ENCODE results near the gene KBTBD4. TPM values are rescaled to one million over a fixed set of nuclear protein-coding genes. Genes with fewer than 3 reads are reported as not detected.

KBTBD4 gene
- total RNA-seq = 10 to 100 TPM; 17.7 to 24.1 (median 20.9) TPM
- total RNA-seq (2013) = 21.8 TPM

GRCh38 chr11:47578524-47579494 lies at the start of gene KBTBD4, which contains the start of gene NDUFS3:
KBTBD4 (minus strand) TSS chr11:47578970; CDS start chr11:47578951, 19 bp downstream.
NDUFS3 (plus strand) TSS chr11:47579074; CDS start chr11:47579092, 18 bp downstream.
- Mint-ChIP-seq H3K9me3 (no peaks in the 10 kb centered on the region), H3K27me3 (ENCODE audit: low read depth in 2 of 2) (no peaks in the 10 kb centered on the region), H3K36me3 (no peaks in the 10 kb centered on the region), H3K27ac (peak within 1 kb of the TSS; percentile 91 to 99), H3K4me1 (peaks cover 38 to 44% of the 10 kb centered on the region in 2 donors), H3K4me3 (peak within 1 kb of the TSS; percentile 97)
- Histone ChIP-seq H3K9me3 (ENCODE audit: control insufficient read depth, insufficient read depth, low read length) (no peaks in the 10 kb centered on the region), H3K4me3 (ENCODE audit: low read length) (peak within 1 kb of the TSS; percentile 69), H3K27me3 (ENCODE audit: control insufficient read depth, insufficient read depth, low read length) (no peaks in the 10 kb centered on the region), H3K4me1 (ENCODE audit: control insufficient read depth, insufficient read depth, low read length) (peaks cover 22% of the 10 kb centered on the region), H3K36me3 (ENCODE audit: control insufficient read depth, insufficient read depth, low read length) (peaks cover 33% of the 10 kb centered on the region), H3K27ac (ENCODE audit: low read length) (peak within 1 kb of the TSS; percentile 67)
- DNase-seq (peak; percentile 88 to 96), ATAC-seq (peak; percentile 95 to 98 (median 97))
- intact Hi-C loops (cut with micrococcal nuclease) = loop anchor here (2.0 kb wide), 1 partner anchor 56 kb away; no protein-coding TSS in a partner anchor
- TF ChIP-seq, protein P1, sequence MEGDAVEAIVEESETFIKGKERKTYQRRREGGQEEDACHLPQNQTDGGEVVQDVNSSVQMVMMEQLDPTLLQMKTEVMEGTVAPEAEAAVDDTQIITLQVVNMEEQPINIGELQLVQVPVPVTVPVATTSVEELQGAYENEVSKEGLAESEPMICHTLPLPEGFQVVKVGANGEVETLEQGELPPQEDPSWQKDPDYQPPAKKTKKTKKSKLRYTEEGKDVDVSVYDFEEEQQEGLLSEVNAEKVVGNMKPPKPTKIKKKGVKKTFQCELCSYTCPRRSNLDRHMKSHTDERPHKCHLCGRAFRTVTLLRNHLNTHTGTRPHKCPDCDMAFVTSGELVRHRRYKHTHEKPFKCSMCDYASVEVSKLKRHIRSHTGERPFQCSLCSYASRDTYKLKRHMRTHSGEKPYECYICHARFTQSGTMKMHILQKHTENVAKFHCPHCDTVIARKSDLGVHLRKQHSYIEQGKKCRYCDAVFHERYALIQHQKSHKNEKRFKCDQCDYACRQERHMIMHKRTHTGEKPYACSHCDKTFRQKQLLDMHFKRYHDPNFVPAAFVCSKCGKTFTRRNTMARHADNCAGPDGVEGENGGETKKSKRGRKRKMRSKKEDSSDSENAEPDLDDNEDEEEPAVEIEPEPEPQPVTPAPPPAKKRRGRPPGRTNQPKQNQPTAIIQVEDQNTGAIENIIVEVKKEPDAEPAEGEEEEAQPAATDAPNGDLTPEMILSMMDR (IDR thresholded peaks at IDR 0.05) = no peak
- under 1% methylated on average over 72 of the region's 72 CpGs for WGBS (ENCODE audit: insufficient coverage)

DNA sequence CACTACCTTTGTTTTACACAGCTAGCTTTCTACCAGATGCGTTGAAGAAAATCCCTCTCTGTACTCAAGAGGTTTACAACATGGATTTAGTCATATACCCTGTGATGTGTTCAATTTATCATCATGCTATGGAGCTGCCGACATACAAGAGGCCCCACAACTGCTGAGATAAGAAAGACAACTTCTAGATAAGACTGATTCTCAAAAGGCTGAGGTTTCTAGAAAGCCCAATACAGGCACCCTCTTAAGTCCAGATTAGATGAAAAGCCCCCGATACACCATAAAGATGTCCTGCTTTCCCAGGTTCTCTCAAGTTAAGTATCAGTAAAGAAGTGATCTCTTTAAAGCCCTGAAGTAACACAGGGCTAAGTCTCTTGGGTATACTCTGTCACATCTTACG lies 49.3 kb upstream of the KBTBD4 start:
- Mint-ChIP-seq H3K27me3 (ENCODE audit: low read depth in 2 of 2) (no peaks in the 10 kb centered on the region), H3K4me1 (no peaks in the 10 kb centered on the region), H3K36me3 (peaks cover 13% of the 10 kb centered on the region), H3K27ac (no peak overlapping the region), H3K9me3 (no peaks in the 10 kb centered on the region), H3K4me3 (no peak overlapping the region)
- Histone ChIP-seq H3K27me3 (ENCODE audit: control insufficient read depth, insufficient read depth, low read length) (no peaks in the 10 kb centered on the region), H3K4me1 (ENCODE audit: control insufficient read depth, insufficient read depth, low read length) (no peaks in the 10 kb centered on the region), H3K9me3 (ENCODE audit: control insufficient read depth, insufficient read depth, low read length) (no peaks in the 10 kb centered on the region), H3K27ac (ENCODE audit: low read length) (no peak overlapping the region), H3K4me3 (ENCODE audit: low read length) (no peak overlapping the region), H3K36me3 (ENCODE audit: control insufficient read depth, insufficient read depth, low read length) (peaks cover 53% of the 10 kb centered on the region)
- TF ChIP-seq, protein P1 (IDR thresholded peaks at IDR 0.05) = no peak
- ATAC-seq (no peak), DNase-seq (no peak)
- intact Hi-C loops (cut with micrococcal nuclease) = no loop called here
- 98% methylated on average over 4 of the region's 4 CpGs for WGBS (ENCODE audit: insufficient coverage)

DNA sequence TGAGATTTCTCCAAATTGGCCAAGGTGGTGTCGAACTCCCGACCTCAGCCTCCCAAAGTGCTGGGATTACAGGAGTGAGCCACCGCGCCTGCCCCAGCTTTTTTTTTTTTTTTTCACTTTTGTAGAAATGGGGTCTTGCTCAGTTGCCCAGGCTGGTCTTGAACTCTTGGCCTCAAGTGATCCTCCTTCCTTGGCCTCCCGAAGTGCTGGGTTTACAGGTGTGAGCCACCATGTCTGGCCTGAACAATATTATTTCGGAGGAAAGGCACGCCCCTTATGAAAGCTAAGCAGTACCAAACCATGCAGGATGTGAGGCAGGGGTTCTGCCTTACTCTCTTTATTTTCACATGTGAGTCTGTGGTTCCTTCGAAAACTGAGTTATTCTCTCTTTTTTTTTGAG lies 47.5 kb upstream of the KBTBD4 start:
- 96% methylated on average over 8 of the region's 8 CpGs for WGBS (ENCODE audit: insufficient coverage)
- H3K9me3 Mint-ChIP-seq = no peaks in the 10 kb centered on the region
- H3K4me1 Mint-ChIP-seq = no peaks in the 10 kb centered on the region
- intact Hi-C loops (cut with micrococcal nuclease) = no loop called here
- no peaks in the 10 kb centered on the region for H3K9me3 ChIP-seq (ENCODE audit: control insufficient read depth, insufficient read depth, low read length)
- ATAC-seq = no peak
- TF ChIP-seq, protein P1 (IDR thresholded peaks at IDR 0.05) = no peak
- no peak for DNase-seq
- H3K27ac Mint-ChIP-seq = no peak overlapping the region
- no peak overlapping the region for H3K4me3 ChIP-seq (ENCODE audit: low read length)
- H3K27ac ChIP-seq (ENCODE audit: low read length) = no peak overlapping the region
- H3K36me3 Mint-ChIP-seq = peaks cover 13% of the 10 kb centered on the region
- no peaks in the 10 kb centered on the region for H3K27me3 Mint-ChIP-seq (ENCODE audit: low read depth in 2 of 2)
- no peaks in the 10 kb centered on the region for H3K27me3 ChIP-seq (ENCODE audit: control insufficient read depth, insufficient read depth, low read length)
- H3K36me3 ChIP-seq (ENCODE audit: control insufficient read depth, insufficient read depth, low read length) = peaks cover 63% of the 10 kb centered on the region
- H3K4me1 ChIP-seq (ENCODE audit: control insufficient read depth, insufficient read depth, low read length) = no peaks in the 10 kb centered on the region
- H3K4me3 Mint-ChIP-seq = no peak overlapping the region
